Measurements from ENCODE around the gene SHMT2.

Gene SHMT2

DNA sequence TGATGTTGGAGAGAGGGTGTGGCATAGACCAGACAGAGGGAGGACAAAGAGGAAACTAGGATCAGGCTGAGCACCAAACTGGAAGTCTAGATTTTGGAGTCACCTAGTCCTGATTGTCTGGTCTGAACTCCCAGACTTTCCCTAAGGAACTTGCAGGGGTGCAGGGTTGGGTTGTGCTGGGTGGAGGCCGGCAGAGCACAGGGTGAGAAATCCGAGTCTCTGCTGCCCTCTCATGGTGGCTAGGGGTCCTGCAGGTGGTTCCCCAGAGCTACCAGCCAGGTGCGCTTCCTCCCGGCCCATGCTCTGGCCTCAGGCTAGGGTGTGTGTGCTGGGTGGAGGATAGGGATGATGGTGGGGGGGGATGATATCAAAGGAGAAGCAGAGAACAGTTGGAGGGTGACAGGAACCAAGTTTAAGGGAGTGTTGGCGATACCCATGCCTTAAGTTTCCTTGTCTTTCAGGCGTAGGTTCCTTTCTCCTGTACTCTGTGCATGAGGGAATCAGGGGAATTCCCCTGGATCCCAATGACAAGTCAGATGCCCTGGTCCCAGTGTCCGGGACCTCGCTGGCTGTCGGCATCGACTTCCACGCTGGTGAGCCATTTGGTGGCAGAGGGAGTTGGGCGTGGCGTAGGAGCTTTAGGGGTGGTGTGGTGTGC, 46.5 kb upstream of the SHMT2 start:
- peak; percentile 92 for ATAC-seq
- TF ChIP-seq, protein P1, sequence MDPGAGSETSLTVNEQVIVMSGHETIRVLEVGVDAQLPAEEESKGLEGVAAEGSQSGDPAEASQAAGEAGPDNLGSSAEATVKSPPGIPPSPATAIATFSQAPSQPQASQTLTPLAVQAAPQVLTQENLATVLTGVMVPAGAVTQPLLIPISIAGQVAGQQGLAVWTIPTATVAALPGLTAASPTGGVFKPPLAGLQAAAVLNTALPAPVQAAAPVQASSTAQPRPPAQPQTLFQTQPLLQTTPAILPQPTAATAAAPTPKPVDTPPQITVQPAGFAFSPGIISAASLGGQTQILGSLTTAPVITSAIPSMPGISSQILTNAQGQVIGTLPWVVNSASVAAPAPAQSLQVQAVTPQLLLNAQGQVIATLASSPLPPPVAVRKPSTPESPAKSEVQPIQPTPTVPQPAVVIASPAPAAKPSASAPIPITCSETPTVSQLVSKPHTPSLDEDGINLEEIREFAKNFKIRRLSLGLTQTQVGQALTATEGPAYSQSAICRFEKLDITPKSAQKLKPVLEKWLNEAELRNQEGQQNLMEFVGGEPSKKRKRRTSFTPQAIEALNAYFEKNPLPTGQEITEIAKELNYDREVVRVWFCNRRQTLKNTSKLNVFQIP (CRISPR knock-in tag; IDR thresholded peaks at IDR 0.05; ENCODE audit: borderline replicate concordance, low read depth): no peak
- 0 out of 2 replicates have a peak, but pooled peaks have one; percentile 50 for TF ChIP-seq GLIS3 (CRISPR knock-in tag; IDR thresholded peaks at IDR 0.05)
- no peak for TF ChIP-seq ZC3H10 (CRISPR knock-in tag; IDR thresholded peaks at IDR 0.05)

GRCh38 chr12:57183939-57184725, 45.4 kb upstream of the SHMT2 start:
- TF ChIP-seq PPARA (CRISPR knock-in tag; IDR thresholded peaks at IDR 0.05; ENCODE audit: borderline replicate concordance) (no peak), TCF4 (CRISPR knock-in tag; IDR thresholded peaks at IDR 0.05; ENCODE audit: borderline replicate concordance) (no peak)
- ATAC-seq: no peak

DNA sequence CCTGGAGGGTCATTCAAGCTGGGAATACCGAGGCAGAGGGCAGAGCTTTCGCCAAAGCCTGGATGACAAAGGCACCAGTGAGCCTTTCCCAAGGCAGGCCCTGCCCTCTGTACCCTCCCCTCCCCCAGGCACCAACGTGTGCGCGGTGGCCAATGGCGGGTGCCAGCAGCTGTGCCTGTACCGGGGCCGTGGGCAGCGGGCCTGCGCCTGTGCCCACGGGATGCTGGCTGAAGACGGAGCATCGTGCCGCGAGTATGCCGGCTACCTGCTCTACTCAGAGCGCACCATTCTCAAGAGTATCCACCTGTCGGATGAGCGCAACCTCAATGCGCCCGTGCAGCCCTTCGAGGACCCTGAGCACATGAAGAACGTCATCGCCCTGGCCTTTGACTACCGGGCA, 44.1 kb upstream of the SHMT2 start:
- TF ChIP-seq RARB (CRISPR knock-in tag; IDR thresholded peaks at IDR 0.05) (no peak), ZNF8 (CRISPR knock-in tag; IDR thresholded peaks at IDR 0.05) (no peak), ESRRG (CRISPR knock-in tag; IDR thresholded peaks at IDR 0.05) (no peak), SNAI2 (CRISPR knock-in tag; IDR thresholded peaks at IDR 0.05) (no peak), PPARA (CRISPR knock-in tag; IDR thresholded peaks at IDR 0.05; ENCODE audit: borderline replicate concordance) (no peak), ISL1 (CRISPR knock-in tag; IDR thresholded peaks at IDR 0.05) (no peak), TOX (CRISPR knock-in tag; IDR thresholded peaks at IDR 0.05; ENCODE audit: borderline replicate concordance) (no peak), ZC3H10 (CRISPR knock-in tag; IDR thresholded peaks at IDR 0.05) (no peak), ZFP3 (CRISPR knock-in tag; IDR thresholded peaks at IDR 0.05) (no peak), ARNTL (CRISPR knock-in tag; IDR thresholded peaks at IDR 0.05; ENCODE audit: borderline replicate concordance, low read depth) (no peak), TSHZ2 (CRISPR knock-in tag; IDR thresholded peaks at IDR 0.05) (no peak), CSDC2 (CRISPR knock-in tag; IDR thresholded peaks at IDR 0.05) (no peak), ZNF70 (CRISPR knock-in tag; IDR thresholded peaks at IDR 0.05) (no peak), BACH2 (CRISPR knock-in tag; IDR thresholded peaks at IDR 0.05; ENCODE audit: borderline replicate concordance) (no peak), ZNF565 (CRISPR knock-in tag; conservative IDR thresholded peaks at IDR 0.05; ENCODE audit: low read depth) (no peak), TCF4 (CRISPR knock-in tag; IDR thresholded peaks at IDR 0.05; ENCODE audit: borderline replicate concordance) (no peak)
- TF ChIP-seq, protein P2, sequence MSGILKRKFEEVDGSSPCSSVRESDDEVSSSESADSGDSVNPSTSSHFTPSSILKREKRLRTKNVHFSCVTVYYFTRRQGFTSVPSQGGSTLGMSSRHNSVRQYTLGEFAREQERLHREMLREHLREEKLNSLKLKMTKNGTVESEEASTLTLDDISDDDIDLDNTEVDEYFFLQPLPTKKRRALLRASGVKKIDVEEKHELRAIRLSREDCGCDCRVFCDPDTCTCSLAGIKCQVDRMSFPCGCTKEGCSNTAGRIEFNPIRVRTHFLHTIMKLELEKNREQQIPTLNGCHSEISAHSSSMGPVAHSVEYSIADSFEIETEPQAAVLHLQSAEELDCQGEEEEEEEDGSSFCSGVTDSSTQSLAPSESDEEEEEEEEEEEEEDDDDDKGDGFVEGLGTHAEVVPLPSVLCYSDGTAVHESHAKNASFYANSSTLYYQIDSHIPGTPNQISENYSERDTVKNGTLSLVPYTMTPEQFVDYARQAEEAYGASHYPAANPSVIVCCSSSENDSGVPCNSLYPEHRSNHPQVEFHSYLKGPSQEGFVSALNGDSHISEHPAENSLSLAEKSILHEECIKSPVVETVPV (CRISPR knock-in tag; IDR thresholded peaks at IDR 0.05): no peak
- TF ChIP-seq, protein P1 (CRISPR knock-in tag; IDR thresholded peaks at IDR 0.05; ENCODE audit: borderline replicate concordance, low read depth): no peak
- TF ChIP-seq, protein P3, sequence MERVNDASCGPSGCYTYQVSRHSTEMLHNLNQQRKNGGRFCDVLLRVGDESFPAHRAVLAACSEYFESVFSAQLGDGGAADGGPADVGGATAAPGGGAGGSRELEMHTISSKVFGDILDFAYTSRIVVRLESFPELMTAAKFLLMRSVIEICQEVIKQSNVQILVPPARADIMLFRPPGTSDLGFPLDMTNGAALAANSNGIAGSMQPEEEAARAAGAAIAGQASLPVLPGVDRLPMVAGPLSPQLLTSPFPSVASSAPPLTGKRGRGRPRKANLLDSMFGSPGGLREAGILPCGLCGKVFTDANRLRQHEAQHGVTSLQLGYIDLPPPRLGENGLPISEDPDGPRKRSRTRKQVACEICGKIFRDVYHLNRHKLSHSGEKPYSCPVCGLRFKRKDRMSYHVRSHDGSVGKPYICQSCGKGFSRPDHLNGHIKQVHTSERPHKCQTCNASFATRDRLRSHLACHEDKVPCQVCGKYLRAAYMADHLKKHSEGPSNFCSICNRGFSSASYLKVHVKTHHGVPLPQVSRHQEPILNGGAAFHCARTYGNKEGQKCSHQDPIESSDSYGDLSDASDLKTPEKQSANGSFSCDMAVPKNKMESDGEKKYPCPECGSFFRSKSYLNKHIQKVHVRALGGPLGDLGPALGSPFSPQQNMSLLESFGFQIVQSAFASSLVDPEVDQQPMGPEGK (CRISPR knock-in tag; IDR thresholded peaks at IDR 0.05; ENCODE audit: borderline replicate concordance): no peak
- no peak for ATAC-seq
